ENCODE measurements around the gene CYRIA. TPM values are rescaled to one million over a fixed set of nuclear protein-coding genes. Genes with fewer than 3 reads are reported as not detected.
A peak's percentile ranks its signal among the peaks of the same experiment; 100 is the strongest.

The CYRIA gene
- total RNA-seq, 3 donors from 2014 or later (not counting 1 experiment from before 2014, with no cell fraction given), result 37.4 to 54.8 (median 38.5) TPM

- Histone ChIP-seq H3K4me1 (ENCODE audit: control insufficient read depth, insufficient read depth, low read length) (peaks cover 37% of the 10 kb centered on the region), H3K4me3 (ENCODE audit: low read length) (no peak overlapping the region), H3K36me3 (ENCODE audit: control insufficient read depth, insufficient read depth, low read length) (peaks cover 74% of the 10 kb centered on the region), H3K9me3 (ENCODE audit: control insufficient read depth, insufficient read depth, low read length) (no peaks in the 10 kb centered on the region), H3K27me3 (ENCODE audit: control insufficient read depth, insufficient read depth, low read length) (no peaks in the 10 kb centered on the region), H3K27ac (ENCODE audit: low read length) (no peak overlapping the region)
- Mint-ChIP-seq H3K27ac (peak overlapping the region in 1 of 2 donors; percentile 3), H3K4me3 (no peak overlapping the region), H3K27me3 (ENCODE audit: low read depth in 2 of 2) (no peaks in the 10 kb centered on the region), H3K9me3 (no peaks in the 10 kb centered on the region), H3K4me1 (peaks cover 60 to 63% of the 10 kb centered on the region in 2 donors), H3K36me3 (peaks cover 31% of the 10 kb centered on the region)
- DNase-seq (no peak), ATAC-seq (no peak)
- TF ChIP-seq CTCF (IDR thresholded peaks at IDR 0.05), result no peak
- WGBS (ENCODE audit: insufficient coverage), result 90% methylated on average over 5 of the region's 5 CpGs
- intact Hi-C loops (cut with micrococcal nuclease), result no loop called here
These were observed 45.9 kb downstream of the CYRIA start for GRCh38 chr2:16619576-16620245.

GRCh38 chr2:16617282-16618266, 48.1 kb downstream of the CYRIA start:
- Histone ChIP-seq H3K36me3 (ENCODE audit: control insufficient read depth, insufficient read depth, low read length) (peaks cover 78% of the 10 kb centered on the region), H3K9me3 (ENCODE audit: control insufficient read depth, insufficient read depth, low read length) (no peaks in the 10 kb centered on the region), H3K4me1 (ENCODE audit: control insufficient read depth, insufficient read depth, low read length) (peaks cover 27% of the 10 kb centered on the region), H3K27ac (ENCODE audit: low read length) (no peak overlapping the region), H3K27me3 (ENCODE audit: control insufficient read depth, insufficient read depth, low read length) (no peaks in the 10 kb centered on the region), H3K4me3 (ENCODE audit: low read length) (no peak overlapping the region)
- H3K9me3 Mint-ChIP-seq, result no peaks in the 10 kb centered on the region
- no peak for TF ChIP-seq CTCF (IDR thresholded peaks at IDR 0.05)
- no peak for DNase-seq
- no peak overlapping the region for H3K4me3 Mint-ChIP-seq
- H3K4me1 Mint-ChIP-seq, result peaks cover 51 to 52% of the 10 kb centered on the region in 2 donors
- H3K27me3 Mint-ChIP-seq (ENCODE audit: low read depth in 2 of 2), result no peaks in the 10 kb centered on the region
- H3K27ac Mint-ChIP-seq, result peak overlapping the region in 1 of 2 donors; percentile 54
- 95% methylated on average over 6 of the region's 8 CpGs for WGBS (ENCODE audit: insufficient coverage)
- no peak for ATAC-seq
- intact Hi-C loops (cut with micrococcal nuclease), result no loop called here
- peaks cover 27% of the 10 kb centered on the region for H3K36me3 Mint-ChIP-seq

All from natural killer cell (primary cell).